ENCODE data around the gene ACTL7B.

- TF ChIP-seq CTCF (IDR thresholded peaks at IDR 0.05): no peak
- no peak for TF ChIP-seq POLR2A (IDR thresholded peaks at IDR 0.05)
These were observed 46.5 kb downstream of the ACTL7B start for GRCh38 chr9:108809269-108809668.
